ENCODE measurements around the gene CLIP4. TPM values are rescaled to one million over a fixed set of nuclear protein-coding genes. Genes with fewer than 3 reads are reported as not detected.

The CLIP4 gene
- total and polyA plus RNA-seq, 2 of the 4 experiments (the other 2 are of a cell fraction) = 29.7 to 66.3 TPM

DNA sequence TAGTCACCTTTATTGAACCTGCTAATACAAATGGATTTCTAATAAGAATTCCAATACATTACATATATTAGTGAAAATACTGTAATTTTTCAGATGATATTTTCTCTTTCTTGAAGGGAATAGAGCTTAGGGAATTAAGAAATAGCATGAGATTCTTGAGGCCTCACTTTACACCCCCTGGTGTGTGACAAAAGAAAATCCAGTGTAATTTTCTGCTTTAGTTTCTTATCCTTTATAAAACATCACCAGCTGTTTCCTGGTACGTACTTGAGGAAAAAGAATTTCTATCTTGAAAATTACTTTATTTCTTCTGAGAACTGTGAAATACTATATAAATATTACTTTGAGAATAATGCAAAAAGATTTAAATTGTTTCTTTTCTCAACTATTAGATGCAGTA is 71.6 kb downstream of the CLIP4 start:
- ChIA-PET CTCF (interaction anchor here (1.7 kb wide), 1 partner anchor 620 kb away, joined by 5 read pairs; no protein-coding TSS in a partner anchor), POLR2A (ENCODE audit: unreplicated experiment) (no interaction called here)
- no peak for TF ChIP-seq POLR2A (IDR thresholded peaks at IDR 0.05; ENCODE audit: low read depth, low read length)
- TF ChIP-seq MXI1 (IDR thresholded peaks at IDR 0.05; ENCODE audit: borderline replicate concordance, low read depth, low read length) = no peak
- no peak for TF ChIP-seq NFE2L2 (IDR thresholded peaks at IDR 0.05; ENCODE audit: low read depth, low read length)
- TF ChIP-seq BHLHE40 (IDR thresholded peaks at IDR 0.05; ENCODE audit: low read depth, low read length) = no peak
- no peak for TF ChIP-seq RFX5 (IDR thresholded peaks at IDR 0.05; ENCODE audit: low read depth, low read length)
- TF ChIP-seq MAZ (IDR thresholded peaks at IDR 0.05; ENCODE audit: borderline replicate concordance, low read depth, low read length) = no peak
- TF ChIP-seq, protein P1, sequence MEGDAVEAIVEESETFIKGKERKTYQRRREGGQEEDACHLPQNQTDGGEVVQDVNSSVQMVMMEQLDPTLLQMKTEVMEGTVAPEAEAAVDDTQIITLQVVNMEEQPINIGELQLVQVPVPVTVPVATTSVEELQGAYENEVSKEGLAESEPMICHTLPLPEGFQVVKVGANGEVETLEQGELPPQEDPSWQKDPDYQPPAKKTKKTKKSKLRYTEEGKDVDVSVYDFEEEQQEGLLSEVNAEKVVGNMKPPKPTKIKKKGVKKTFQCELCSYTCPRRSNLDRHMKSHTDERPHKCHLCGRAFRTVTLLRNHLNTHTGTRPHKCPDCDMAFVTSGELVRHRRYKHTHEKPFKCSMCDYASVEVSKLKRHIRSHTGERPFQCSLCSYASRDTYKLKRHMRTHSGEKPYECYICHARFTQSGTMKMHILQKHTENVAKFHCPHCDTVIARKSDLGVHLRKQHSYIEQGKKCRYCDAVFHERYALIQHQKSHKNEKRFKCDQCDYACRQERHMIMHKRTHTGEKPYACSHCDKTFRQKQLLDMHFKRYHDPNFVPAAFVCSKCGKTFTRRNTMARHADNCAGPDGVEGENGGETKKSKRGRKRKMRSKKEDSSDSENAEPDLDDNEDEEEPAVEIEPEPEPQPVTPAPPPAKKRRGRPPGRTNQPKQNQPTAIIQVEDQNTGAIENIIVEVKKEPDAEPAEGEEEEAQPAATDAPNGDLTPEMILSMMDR (conservative IDR thresholded peaks at IDR 0.05; ENCODE audit: low read depth, low read length) = no peak
- no peak for TF ChIP-seq CEBPB (IDR thresholded peaks at IDR 0.05; ENCODE audit: low read depth, low read length)
- TF ChIP-seq RCOR1 (IDR thresholded peaks at IDR 0.05; ENCODE audit: insufficient replicate concordance, low read length) = no peak
- no peak for TF ChIP-seq SMC3 (IDR thresholded peaks at IDR 0.05; ENCODE audit: low read depth, low read length)
- TF ChIP-seq, protein P2, sequence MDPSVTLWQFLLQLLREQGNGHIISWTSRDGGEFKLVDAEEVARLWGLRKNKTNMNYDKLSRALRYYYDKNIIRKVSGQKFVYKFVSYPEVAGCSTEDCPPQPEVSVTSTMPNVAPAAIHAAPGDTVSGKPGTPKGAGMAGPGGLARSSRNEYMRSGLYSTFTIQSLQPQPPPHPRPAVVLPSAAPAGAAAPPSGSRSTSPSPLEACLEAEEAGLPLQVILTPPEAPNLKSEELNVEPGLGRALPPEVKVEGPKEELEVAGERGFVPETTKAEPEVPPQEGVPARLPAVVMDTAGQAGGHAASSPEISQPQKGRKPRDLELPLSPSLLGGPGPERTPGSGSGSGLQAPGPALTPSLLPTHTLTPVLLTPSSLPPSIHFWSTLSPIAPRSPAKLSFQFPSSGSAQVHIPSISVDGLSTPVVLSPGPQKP (IDR thresholded peaks at IDR 0.05; ENCODE audit: borderline replicate concordance, low read depth, low read length) = no peak
- no peak for TF ChIP-seq MAFK (IDR thresholded peaks at IDR 0.05; ENCODE audit: low read depth, low read length)
- TF ChIP-seq RAD21 (IDR thresholded peaks at IDR 0.05; ENCODE audit: low read length) = no peak
- no peak overlapping the region for H3K4me3 ChIP-seq (ENCODE audit: insufficient read depth, low read depth, low read length)
- peaks cover 4% of the 10 kb centered on the region; the same call in 1 of the 2 replicates for H3K36me3 ChIP-seq (ENCODE audit: control insufficient read depth, insufficient read depth, low read length)
- no peak overlapping the region for H3K4ac ChIP-seq (ENCODE audit: low read depth, low read length)
- H4K91ac ChIP-seq (ENCODE audit: insufficient read depth, low read depth, low read length) = no peak overlapping the region
- peaks cover 0 to 4% of the 10 kb centered on the region in 2 experiments; a peak in 1 of 4 replicates for H3K79me1 ChIP-seq (ENCODE audit: low read depth in 1 of 2, low read length in 2 of 2)
- no peak overlapping the region for H3K18ac ChIP-seq (ENCODE audit: low read depth, low read length)
- H4K5ac ChIP-seq (ENCODE audit: low read depth, low read length) = no peak overlapping the region
- no peaks in the 10 kb centered on the region; the same call in 1 of the 2 replicates for H3K9me3 ChIP-seq (ENCODE audit: control insufficient read depth, insufficient read depth, low read length)
- intact Hi-C loops (cut with micrococcal nuclease) (no loop called here), dilution Hi-C loops (cut with HindIII; ENCODE audit: low sequenced_read_pairs, unreplicated experiment) (no loop called here), in situ Hi-C loops (cut with MboI; ENCODE audit: low sequenced_read_pairs) (no loop called here)
- no peak overlapping the region for H3K14ac ChIP-seq (replicated peaks; ENCODE audit: low read depth, low read length)
- BruUV-seq (replicated peaks) = no TSS peak
- no peak overlapping the region for H2AK9ac ChIP-seq (replicated peaks; ENCODE audit: low read depth, low read length, poor library complexity)
- H3K56ac ChIP-seq (ENCODE audit: extremely low read depth, insufficient read depth, low read length) = no peak overlapping the region
- no peak overlapping the region for H2BK120ac ChIP-seq (ENCODE audit: low read depth, low read length)
- no CpG with 5 or more reads among the region's 1 CpG for WGBS, 2 experiments (ENCODE audit: extremely low coverage in 2 of 2, insufficient read length in 1 of 2)
- H2BK20ac ChIP-seq (ENCODE audit: low read depth, low read length) = no peak overlapping the region
- no peak overlapping the region for H4K8ac ChIP-seq (ENCODE audit: low read depth in 2 of 2, low read length in 2 of 2)
- no peak overlapping the region for H2AFZ ChIP-seq (replicated peaks; ENCODE audit: low read length, poor library complexity)
- no peaks in the 10 kb centered on the region for H3K9me1 ChIP-seq (ENCODE audit: insufficient read depth, low read length)
- no peak overlapping the region for H2BK15ac ChIP-seq (ENCODE audit: low read depth, low read length)
- ATAC-seq (ENCODE audit: low read depth) (no peak), DNase-seq (no peak)
- no peaks in the 10 kb centered on the region for H4K20me1 ChIP-seq (ENCODE audit: insufficient read depth, low read length)
- H3K27ac ChIP-seq (ENCODE audit: insufficient read depth, low read length) = no peak overlapping the region
- no peak overlapping the region for H3K23ac ChIP-seq (ENCODE audit: low read depth, low read length)
- no peak overlapping the region for H3K4me2 ChIP-seq (ENCODE audit: low read depth, low read length)
- H3K9ac ChIP-seq (ENCODE audit: low read depth, low read length) = no peak overlapping the region
- H3K4me1 ChIP-seq (ENCODE audit: control insufficient read depth, insufficient read depth, low read length) = 0 out of 2 replicates have a peak, but pooled peaks cover 2% of the 10 kb centered on the region
- H3K27me3 ChIP-seq (ENCODE audit: control insufficient read depth, insufficient read depth, low read length) = no peaks in the 10 kb centered on the region
- H2BK5ac ChIP-seq (ENCODE audit: low read depth, low read length, poor library complexity, severe bottlenecking) = no peak overlapping the region
- no peak overlapping the region for H2AK5ac ChIP-seq (ENCODE audit: low read depth, low read length)
